Adrenal gland (tissue), 5 donors: ENCODE data around the gene PAX4.

Experiments used
- POLR2A ChIP-seq, 2 donors: fragments of 450-650 bp; IDR thresholded peaks; one replicate each; pipeline ENCODE4 v1.6.1; 2017; ENCODE audit warnings: antibody characterized with exemption in 2 of 2, mild to moderate bottlenecking in 2 of 2, moderate library complexity in 1 of 2
- TF ChIP-seq, protein P1 (sequence below), 6 experiments: fragments of 450-650 bp in 4 of 6; fragments of 200-600 bp in 2 of 6; sonication (generic) in 1 of 6; IDR thresholded peaks; 1 replicate in 5 of 6; 2 replicates in 1 of 6; pipeline versions ENCODE4 v1.5.1 to v1.8.0; 2016 to 2021; ENCODE audit warnings: antibody characterized with exemption in 6 of 6, mild to moderate bottlenecking in 2 of 6, moderate library complexity in 1 of 6
- donor health status: DM: no; HTN: no; CAD: no.

- TF ChIP-seq, protein P1, sequence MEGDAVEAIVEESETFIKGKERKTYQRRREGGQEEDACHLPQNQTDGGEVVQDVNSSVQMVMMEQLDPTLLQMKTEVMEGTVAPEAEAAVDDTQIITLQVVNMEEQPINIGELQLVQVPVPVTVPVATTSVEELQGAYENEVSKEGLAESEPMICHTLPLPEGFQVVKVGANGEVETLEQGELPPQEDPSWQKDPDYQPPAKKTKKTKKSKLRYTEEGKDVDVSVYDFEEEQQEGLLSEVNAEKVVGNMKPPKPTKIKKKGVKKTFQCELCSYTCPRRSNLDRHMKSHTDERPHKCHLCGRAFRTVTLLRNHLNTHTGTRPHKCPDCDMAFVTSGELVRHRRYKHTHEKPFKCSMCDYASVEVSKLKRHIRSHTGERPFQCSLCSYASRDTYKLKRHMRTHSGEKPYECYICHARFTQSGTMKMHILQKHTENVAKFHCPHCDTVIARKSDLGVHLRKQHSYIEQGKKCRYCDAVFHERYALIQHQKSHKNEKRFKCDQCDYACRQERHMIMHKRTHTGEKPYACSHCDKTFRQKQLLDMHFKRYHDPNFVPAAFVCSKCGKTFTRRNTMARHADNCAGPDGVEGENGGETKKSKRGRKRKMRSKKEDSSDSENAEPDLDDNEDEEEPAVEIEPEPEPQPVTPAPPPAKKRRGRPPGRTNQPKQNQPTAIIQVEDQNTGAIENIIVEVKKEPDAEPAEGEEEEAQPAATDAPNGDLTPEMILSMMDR (IDR thresholded peaks at IDR 0.05) = no peak
- no peak for TF ChIP-seq POLR2A (IDR thresholded peaks at IDR 0.05)
These were observed 17.1 kb downstream of the PAX4 start for GRCh38 chr7:127600885-127601284.
